Lower lobe of right lung (tissue), 2 donors: ENCODE results near the gene VPS26A. TPM values are rescaled to one million over a fixed set of nuclear protein-coding genes. Genes with fewer than 3 reads are reported as not detected.

Experiments
- ATAC-seq, 2 donors: fragments of 200-7000 bp; cut with Tn5 transposase; one replicate each; pipeline ENCODE4 v1.9.1; 2020 to 2022; ENCODE audit warnings: mild to moderate bottlenecking in 2 of 2, moderate library complexity in 2 of 2
- DNase-seq: peaks from one replicate; pipeline ENCODE4 v3.0.0-alpha.2; 2020
- H3K27ac ChIP-seq: fragments of 200-600 bp; one replicate; pipeline ENCODE4 v1.8.0; 2022
- H3K27me3 ChIP-seq: fragments of 200-600 bp; one replicate; pipeline ENCODE4 v1.8.0; 2022; ENCODE audit warnings: low read depth
- H3K36me3 ChIP-seq: fragments of 200-600 bp; one replicate; pipeline ENCODE4 v1.8.0; 2022; ENCODE audit warnings: mild to moderate bottlenecking
- H3K4me1 ChIP-seq: fragments of 200-600 bp; one replicate; pipeline ENCODE4 v1.8.0; 2022
- H3K4me3 ChIP-seq: fragments of 200-600 bp; one replicate; pipeline ENCODE4 v1.8.0; 2022; ENCODE audit warnings: mild to moderate bottlenecking
- H3K9me3 ChIP-seq: fragments of 200-600 bp; one replicate; pipeline ENCODE4 v1.8.0; 2022
- intact Hi-C: fragments of 100-400 bp; cut with DNase I; formaldehyde crosslinking; loops from one replicate; pipeline ENCODE4 v1.11.0; 2022
- total RNA-seq: library from RNA; stranded (reverse); fragmentation: NEBNext Ultra II Directional; extraction: Animal tissue kit (Norgen Biotek cat#: 25700); gene quantifications from one replicate; pipeline ENCODE4 v1.2.1, GENCODE V29; 2021
- TF ChIP-seq, protein P1 (sequence below): fragments of 200-600 bp; IDR thresholded peaks from one replicate; pipeline ENCODE4 v1.8.0; 2022; ENCODE audit warnings: antibody characterized with exemption, mild to moderate bottlenecking
- donor health status: DM: no; HTN: yes; CAD: no; lungs with severe emphysema.

Gene VPS26A
- total RNA-seq, 1 donor from 2014 or later: 51.2 TPM

- Histone ChIP-seq H3K36me3 (peaks cover 33% of the 10 kb centered on the region), H3K27me3 (no peaks in the 10 kb centered on the region), H3K4me1 (peaks cover 17% of the 10 kb centered on the region), H3K4me3 (no peak overlapping the region), H3K9me3 (no peaks in the 10 kb centered on the region), H3K27ac (no peak overlapping the region)
- ATAC-seq (no peak), DNase-seq (no peak)
- intact Hi-C loops: no loop called here
- TF ChIP-seq, protein P1, sequence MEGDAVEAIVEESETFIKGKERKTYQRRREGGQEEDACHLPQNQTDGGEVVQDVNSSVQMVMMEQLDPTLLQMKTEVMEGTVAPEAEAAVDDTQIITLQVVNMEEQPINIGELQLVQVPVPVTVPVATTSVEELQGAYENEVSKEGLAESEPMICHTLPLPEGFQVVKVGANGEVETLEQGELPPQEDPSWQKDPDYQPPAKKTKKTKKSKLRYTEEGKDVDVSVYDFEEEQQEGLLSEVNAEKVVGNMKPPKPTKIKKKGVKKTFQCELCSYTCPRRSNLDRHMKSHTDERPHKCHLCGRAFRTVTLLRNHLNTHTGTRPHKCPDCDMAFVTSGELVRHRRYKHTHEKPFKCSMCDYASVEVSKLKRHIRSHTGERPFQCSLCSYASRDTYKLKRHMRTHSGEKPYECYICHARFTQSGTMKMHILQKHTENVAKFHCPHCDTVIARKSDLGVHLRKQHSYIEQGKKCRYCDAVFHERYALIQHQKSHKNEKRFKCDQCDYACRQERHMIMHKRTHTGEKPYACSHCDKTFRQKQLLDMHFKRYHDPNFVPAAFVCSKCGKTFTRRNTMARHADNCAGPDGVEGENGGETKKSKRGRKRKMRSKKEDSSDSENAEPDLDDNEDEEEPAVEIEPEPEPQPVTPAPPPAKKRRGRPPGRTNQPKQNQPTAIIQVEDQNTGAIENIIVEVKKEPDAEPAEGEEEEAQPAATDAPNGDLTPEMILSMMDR: no peak
Observed at GRCh38 chr10:69211524-69211923, 87.5 kb downstream of the VPS26A start.

DNA sequence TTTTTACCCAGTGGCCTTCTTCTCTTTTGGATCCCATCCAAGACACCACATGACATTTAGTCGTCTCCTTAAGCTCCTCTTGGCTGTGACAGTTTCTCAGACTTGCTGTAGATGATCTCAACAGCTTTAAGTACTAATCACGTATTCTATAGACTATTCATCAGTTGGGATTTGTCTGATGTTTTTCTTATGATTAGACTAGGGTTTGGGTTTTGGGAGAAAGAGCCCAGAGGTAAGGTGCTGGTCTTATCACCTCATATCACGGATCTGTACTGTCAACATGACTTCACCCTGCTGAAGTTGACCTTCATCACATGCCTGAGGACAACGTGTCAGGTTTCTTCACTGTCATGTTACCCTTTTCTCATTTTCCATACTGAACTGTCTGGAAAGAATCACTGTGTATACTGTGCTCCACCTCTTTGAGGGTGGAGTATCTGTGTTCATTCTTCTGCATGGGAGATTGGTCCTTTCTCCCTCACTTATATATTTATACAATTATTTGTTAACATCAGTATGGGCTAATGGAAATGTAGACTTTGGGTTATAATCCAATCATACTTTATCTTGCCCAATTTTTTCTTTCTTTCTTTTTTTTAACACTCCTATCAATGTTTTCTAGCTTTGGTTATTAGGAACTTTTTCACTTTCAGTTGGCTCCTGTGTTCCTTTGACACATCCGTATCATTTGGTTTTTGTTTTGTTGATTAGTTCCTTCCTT is 89.8 kb downstream of the VPS26A start:
- Histone ChIP-seq H3K36me3 (peaks cover 10% of the 10 kb centered on the region), H3K4me1 (peaks cover 17% of the 10 kb centered on the region), H3K27ac (no peak overlapping the region), H3K27me3 (no peaks in the 10 kb centered on the region), H3K9me3 (no peaks in the 10 kb centered on the region), H3K4me3 (no peak overlapping the region)
- DNase-seq: no peak
- intact Hi-C loops: no loop called here
- no peak for ATAC-seq
- TF ChIP-seq, protein P1: no peak

- ATAC-seq: peak in 1 of 2 donors; percentile 14
- H3K9me3 ChIP-seq: no peaks in the 10 kb centered on the region
- H3K4me1 ChIP-seq: peaks cover 17% of the 10 kb centered on the region
- H3K27me3 ChIP-seq: no peaks in the 10 kb centered on the region
- intact Hi-C loops: no loop called here
- H3K4me3 ChIP-seq: no peak overlapping the region
- H3K27ac ChIP-seq: no peak overlapping the region
- H3K36me3 ChIP-seq: peaks cover under 1% of the 10 kb centered on the region
- no peak for DNase-seq
- TF ChIP-seq, protein P1: no peak
Observed at GRCh38 chr10:69214666-69215131, 90.7 kb downstream of the VPS26A start.

- H3K4me1 ChIP-seq: peaks cover 17% of the 10 kb centered on the region
- H3K27ac ChIP-seq: no peak overlapping the region
- TF ChIP-seq, protein P1: no peak
- no peaks in the 10 kb centered on the region for H3K27me3 ChIP-seq
- H3K36me3 ChIP-seq: no peaks in the 10 kb centered on the region
- intact Hi-C loops: no loop called here
- DNase-seq (no peak), ATAC-seq (peak in 1 of 2 donors; percentile 25)
- no peaks in the 10 kb centered on the region for H3K9me3 ChIP-seq
- H3K4me3 ChIP-seq: no peak overlapping the region
Observed at GRCh38 chr10:69215405-69216171, 91.6 kb downstream of the VPS26A start.

- TF ChIP-seq, protein P1: no peak
- DNase-seq (no peak), ATAC-seq (no peak)
- Histone ChIP-seq H3K9me3 (no peaks in the 10 kb centered on the region), H3K4me3 (no peak overlapping the region), H3K27ac (no peak overlapping the region), H3K27me3 (no peaks in the 10 kb centered on the region), H3K36me3 (no peaks in the 10 kb centered on the region), H3K4me1 (peaks cover 17% of the 10 kb centered on the region)
- intact Hi-C loops: no loop called here
Observed at GRCh38 chr10:69216577-69217118, 92.7 kb downstream of the VPS26A start.
